Hepatocyte (in vitro differentiated cells): ENCODE data around the gene SLC19A1.

ENCODE experiments used
- EZH2 ChIP-seq: fragments of 200-600 bp; sonication (generic); IDR thresholded peaks from 2 replicates; pipeline ENCODE4 v1.6.1; 2016; ENCODE audit warnings: antibody characterized with exemption, mild to moderate bottlenecking, borderline replicate concordance
- EZH2phosphoT487 ChIP-seq: fragments of 200-600 bp; sonication (generic); IDR thresholded peaks from one replicate; pipeline ENCODE4 v1.6.1; 2018; ENCODE audit warnings: antibody characterized with exemption, mild to moderate bottlenecking, low read depth, moderate library complexity; ENCODE audit not compliant: unreplicated experiment, severe bottlenecking
- TF ChIP-seq, protein P1 (sequence below): fragments of 200-600 bp; sonication (generic); IDR thresholded peaks from 2 replicates; pipeline ENCODE4 v1.5.1; 2016; ENCODE audit warnings: antibody characterized with exemption, mild to moderate bottlenecking; ENCODE audit not compliant: poor library complexity

DNA sequence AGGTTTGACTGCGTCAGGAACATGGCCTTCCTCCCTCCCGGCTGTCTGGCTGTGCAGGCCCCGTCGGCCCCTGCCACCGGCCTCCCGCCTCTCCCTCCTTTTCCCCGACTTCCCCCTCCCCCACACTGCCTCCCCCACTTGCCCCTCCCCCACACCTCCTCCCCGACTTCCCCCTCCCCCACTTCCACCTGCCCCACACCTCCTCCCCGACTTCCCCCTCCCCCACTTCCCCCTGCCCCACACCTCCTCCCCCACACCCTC lies 52.6 kb downstream of the SLC19A1 start:
- TF ChIP-seq, protein P1, sequence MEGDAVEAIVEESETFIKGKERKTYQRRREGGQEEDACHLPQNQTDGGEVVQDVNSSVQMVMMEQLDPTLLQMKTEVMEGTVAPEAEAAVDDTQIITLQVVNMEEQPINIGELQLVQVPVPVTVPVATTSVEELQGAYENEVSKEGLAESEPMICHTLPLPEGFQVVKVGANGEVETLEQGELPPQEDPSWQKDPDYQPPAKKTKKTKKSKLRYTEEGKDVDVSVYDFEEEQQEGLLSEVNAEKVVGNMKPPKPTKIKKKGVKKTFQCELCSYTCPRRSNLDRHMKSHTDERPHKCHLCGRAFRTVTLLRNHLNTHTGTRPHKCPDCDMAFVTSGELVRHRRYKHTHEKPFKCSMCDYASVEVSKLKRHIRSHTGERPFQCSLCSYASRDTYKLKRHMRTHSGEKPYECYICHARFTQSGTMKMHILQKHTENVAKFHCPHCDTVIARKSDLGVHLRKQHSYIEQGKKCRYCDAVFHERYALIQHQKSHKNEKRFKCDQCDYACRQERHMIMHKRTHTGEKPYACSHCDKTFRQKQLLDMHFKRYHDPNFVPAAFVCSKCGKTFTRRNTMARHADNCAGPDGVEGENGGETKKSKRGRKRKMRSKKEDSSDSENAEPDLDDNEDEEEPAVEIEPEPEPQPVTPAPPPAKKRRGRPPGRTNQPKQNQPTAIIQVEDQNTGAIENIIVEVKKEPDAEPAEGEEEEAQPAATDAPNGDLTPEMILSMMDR = no peak
- TF ChIP-seq EZH2 (no peak), EZH2phosphoT487 (no peak)
